ENCODE data around the gene PPIF.

The PPIF gene

DNA sequence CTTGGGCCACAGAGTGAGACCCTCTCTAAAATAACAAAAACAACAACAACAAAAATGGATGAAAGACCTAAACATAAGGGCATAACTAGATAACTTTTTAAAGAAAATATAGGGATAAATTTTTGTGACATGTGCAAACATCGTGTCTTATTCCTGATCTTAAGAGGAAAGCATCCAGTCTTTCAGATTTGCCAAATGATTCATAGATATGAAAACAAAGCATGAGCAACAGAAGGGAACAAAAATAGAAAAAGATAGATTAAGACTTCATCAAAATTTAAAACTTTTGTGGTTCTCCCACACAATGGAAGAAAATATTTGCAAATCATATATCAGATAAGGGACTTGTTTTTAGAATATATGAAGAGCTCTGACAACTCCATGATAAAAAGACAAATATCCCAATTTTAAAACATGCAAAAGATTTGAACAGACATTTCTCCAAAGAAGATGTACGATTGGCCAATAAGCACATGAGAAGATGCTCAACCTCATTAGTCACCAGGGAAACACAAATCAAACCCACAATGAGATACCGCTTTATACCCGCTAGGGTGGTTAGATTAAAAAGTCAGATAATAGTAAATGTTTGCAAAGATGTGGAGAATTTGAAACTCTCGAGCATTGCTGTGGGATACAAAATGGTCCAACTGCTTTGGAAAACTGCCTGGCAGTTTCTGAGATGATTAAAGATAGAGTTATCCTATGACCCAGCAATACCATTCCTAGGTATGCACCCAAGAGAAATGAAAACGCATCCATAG is 20.3 kb downstream of the PPIF start:
- in situ Hi-C loops (cut with MboI; ENCODE audit: low sequenced_read_pairs): no loop called here

DNA sequence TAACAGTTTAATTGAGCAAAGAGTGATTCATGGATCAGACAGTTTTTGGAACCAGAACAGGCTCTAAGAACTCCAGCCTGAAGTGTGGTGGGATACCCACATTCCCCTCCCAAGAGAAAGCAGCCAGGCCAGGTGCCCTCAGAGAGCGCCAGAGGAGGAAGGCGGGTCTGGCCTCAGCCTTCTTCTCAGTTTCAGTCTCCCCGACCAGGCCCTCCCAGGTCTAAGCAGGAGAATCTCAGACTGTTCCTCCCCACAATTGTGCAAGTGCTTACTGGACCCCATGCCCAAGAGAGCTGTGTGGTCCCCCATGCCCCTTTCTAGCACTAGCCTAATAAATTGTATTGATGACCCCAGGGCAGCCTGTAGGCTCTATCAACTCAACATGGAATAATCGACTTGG is 25.6 kb downstream of the PPIF start:
- in situ Hi-C loops (cut with MboI; ENCODE audit: low sequenced_read_pairs): loop anchor here (10.0 kb wide), 1 partner anchor 92 kb away; no protein-coding TSS in a partner anchor

DNA sequence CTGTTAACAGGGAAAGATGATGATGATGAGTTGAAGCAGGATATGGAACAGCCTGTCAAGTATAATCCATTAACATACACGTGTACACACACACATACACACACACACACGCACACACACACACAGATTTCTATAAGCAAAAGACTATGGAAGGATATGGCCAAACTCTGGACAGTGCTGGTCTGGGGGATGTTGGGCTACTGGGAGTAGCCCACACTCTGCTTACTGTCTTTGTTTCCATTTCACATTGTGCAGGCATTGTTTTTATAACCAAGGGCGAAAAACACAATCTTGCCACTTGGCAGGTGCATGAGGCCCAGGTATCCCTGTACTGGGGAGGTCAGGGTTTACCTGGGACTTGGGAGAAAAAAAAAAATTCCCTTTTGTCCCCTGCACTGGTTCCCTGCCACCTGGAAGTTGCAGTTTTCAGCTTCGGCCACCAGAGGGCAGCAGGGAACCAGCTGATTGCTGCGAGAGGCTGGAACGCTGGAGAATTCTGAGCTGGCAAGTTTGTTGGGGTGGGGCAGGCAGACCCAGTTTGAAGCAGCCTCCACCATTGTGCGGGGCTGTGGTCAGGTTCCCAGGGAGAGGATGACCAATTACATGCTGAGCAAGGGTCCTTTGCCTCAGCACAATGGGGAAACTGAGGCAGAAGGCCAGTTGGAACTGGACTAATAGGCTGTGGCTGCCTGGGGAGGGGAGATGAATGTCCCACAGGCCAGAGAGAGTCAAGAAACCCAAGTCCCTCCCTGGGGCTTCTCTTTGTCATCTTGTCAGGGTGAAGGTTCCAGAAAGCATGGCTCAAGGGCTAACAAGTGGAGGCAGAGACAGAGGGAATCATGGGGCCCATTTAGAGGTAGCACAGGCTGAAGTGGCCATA is 27.3 kb downstream of the PPIF start:
- in situ Hi-C loops (cut with MboI; ENCODE audit: low sequenced_read_pairs): loop anchor here (10.0 kb wide), 1 partner anchor 90 kb away; no protein-coding TSS in a partner anchor

DNA sequence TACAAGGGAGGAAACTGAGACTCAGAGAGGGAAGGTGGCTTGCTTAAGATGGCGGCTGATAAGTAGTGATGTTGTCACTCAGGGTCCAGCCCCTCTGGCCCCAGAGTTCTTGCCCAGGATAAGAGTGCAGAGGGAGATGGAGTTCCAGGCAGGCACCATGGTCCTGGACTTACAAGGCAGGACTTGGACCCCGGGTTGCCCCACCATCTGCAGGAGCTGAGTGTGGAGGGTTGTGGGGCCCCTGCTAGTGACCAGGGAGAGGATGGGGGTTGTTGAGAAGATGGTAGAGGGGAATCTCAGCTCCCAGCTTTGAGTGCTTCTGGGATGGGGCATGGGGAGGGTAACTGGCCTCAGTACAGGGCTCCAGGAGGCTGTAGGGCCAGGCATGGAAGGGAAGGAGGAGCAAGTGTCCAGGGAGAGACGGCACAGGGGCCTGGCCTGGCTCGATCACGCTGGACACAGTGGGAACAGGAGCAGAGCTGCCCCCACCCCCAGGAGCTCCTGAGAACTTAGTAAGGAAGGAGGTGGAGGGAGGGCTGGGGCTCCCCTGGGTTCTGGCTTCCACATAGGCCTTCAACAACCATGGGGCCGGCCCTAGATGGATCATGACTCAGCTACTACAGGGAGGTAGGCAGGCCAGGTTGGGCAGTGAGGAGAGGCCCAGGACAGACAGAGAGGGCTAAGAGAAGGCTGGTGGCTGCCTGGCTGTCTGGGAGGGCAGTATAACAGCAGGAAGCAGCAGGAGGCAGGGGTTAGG is 28.2 kb downstream of the PPIF start:
- in situ Hi-C loops (cut with MboI; ENCODE audit: low sequenced_read_pairs): loop anchor here (10.0 kb wide), 1 partner anchor 89 kb away; no protein-coding TSS in a partner anchor

DNA sequence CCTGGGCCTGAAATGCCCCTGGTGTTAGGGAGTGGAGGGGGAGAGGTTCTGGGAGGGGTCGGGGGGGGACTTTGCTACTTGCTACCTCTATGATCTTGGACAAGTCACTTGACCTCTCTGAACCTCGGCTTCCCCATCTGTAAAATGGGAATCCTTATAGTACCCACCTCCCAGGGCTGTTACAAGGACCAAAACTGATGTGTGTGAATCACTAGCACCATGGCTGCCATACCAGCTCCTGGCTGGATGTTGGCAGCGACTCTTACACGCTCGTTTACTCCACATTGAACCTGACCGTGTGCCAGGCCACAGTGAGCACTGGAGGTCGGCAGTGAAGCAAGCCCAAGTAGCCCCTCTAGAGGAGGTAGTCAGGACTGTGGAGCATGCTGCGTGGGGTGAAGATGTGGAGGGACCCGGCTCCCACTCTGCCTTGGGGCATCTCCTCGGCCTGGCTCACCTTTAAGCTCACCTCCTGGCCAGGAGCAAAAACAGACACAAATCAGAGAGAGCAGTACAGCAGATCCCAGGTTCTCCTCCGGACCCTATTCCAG is 28.9 kb downstream of the PPIF start:
- in situ Hi-C loops (cut with MboI; ENCODE audit: low sequenced_read_pairs): loop anchor here (10.0 kb wide), 1 partner anchor 89 kb away; no protein-coding TSS in a partner anchor

DNA sequence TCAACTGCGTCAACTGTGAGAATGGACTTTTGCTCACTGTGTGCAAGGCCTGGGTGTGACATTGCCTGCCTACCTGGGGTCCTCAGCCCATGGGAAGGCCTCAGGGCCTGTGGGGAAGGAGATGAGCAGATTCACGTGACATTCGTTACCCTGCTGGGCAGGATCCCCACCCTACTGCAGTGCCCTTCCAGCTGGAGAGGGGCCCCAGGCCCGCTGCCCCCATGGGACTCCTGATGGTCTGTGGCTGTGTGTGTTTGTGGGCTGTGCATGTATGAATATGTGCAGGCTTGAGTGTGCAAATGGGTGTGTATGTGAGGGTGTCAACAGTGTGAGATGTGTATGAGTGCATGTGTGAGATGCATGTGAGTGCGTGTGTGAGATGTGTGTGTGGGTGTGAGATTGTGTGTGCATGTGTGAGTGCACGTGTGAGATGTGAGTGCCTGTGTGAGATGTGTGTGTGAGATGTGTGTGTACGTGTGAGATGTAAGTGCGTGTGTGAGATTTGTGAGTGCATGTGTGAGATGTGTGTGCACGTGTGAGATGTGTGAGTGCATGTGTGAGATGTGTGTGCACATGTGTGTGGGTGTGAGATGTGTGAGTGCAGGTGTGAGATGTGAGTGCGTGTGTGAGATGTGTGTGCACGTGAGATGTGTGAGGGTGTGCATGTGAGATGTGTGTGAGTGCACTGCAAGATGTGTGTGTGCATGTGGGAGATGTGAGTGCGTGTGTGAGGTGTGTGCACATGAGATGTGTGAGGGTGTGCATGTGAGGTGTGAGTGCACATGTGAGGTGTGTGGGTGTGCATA is 29.7 kb downstream of the PPIF start:
- in situ Hi-C loops (cut with MboI; ENCODE audit: low sequenced_read_pairs): loop anchor here (10.0 kb wide), 1 partner anchor 88 kb away; no protein-coding TSS in a partner anchor

DNA sequence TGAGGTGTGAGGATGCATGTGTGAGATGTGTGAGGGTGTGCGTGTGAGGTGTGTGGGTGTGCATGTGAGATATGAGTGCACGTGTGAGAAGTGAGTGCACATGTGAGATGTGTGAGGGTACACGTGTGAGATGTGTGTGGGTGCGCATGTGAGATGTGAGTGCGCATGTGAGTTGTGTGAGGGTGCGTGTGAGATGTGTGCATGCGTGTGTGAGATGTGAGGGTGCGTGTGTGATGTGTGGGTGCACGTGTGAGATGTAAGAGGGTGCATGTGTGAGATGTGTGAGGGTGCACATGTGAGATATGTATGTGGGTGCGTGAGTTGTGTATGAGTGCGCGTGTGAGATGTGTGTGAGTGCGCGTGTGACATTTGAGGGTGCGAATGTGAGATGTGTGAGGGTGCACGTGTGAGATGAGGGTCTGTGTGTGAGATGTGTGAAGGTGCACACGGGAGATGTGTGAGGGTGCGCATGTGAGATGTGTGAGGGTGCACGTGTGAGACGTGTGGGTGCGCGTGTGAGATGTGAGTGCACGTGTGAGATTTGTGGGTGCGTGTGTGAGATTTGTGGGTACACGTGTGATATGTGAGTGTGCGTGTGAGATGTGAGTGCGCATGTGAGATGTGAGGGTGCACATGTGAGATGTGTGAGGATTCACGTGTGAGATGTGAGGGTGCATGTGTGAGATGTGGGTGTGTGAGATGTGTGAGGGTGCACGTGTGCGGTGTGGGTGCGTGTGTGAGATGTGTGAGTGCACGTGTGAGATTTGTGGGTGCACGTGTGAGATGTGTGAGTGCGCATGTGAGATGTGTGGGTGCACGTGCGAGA is 30.5 kb downstream of the PPIF start:
- in situ Hi-C loops (cut with MboI; ENCODE audit: low sequenced_read_pairs): loop anchor here (10.0 kb wide), 1 partner anchor 87 kb away; no protein-coding TSS in a partner anchor

DNA sequence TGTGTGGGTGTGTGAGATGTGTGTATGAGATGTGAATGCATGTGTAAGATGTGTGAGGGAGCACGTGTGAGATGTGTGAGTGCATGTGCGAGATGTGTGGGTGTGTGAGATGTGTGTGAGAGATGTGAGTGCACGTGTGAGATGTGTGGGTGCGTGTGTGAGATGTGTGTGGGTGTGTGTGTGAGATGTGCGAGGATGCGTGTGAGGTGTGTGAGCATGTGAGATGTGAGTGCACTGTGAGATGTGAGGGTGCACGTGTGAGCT is 31.0 kb downstream of the PPIF start:
- in situ Hi-C loops (cut with MboI; ENCODE audit: low sequenced_read_pairs): loop anchor here (10.0 kb wide), 1 partner anchor 86 kb away; no protein-coding TSS in a partner anchor

DNA sequence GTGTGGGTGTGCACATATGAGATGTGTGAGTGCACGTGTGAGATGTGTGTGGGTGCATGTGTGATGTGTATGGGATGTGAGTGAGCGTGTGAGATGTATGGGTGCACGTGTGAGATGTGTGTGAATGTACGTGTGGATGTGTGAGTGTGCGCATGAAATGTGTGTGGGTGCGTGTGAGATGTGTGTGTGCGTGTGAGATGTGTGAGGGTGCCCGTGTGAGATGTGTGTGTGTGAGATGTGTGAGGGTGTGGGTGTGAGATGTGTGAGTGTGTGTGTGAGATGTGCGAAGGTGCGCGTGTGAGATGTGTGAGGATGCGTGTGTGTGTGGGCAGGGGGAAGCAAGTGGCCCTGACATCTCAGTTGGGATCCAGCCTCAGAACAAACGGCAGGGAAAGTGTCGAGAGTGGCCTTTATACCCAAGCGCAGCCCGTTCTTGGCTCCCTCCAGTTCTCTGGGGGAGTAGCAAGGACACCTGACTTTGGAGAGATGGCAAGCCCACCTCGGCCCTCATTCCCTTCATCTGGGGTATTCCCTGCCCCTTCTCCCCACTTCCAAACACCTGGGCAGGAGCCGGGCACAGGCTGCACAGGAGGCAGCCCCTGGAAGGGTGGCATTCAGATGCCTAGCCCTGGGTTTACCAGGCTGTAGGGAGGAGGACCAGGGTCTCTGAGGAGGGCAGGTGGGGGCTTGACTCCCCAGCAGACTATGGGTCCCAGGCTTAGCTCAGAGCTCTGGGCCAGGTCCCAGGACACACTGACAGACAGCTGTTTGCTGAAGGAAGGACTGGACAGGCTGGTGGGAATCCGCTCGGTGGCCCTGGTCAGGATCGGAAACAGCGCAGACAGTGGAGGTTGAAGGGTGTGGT is 31.6 kb downstream of the PPIF start:
- in situ Hi-C loops (cut with MboI; ENCODE audit: low sequenced_read_pairs): loop anchor here (10.0 kb wide), 1 partner anchor 86 kb away; no protein-coding TSS in a partner anchor

DNA sequence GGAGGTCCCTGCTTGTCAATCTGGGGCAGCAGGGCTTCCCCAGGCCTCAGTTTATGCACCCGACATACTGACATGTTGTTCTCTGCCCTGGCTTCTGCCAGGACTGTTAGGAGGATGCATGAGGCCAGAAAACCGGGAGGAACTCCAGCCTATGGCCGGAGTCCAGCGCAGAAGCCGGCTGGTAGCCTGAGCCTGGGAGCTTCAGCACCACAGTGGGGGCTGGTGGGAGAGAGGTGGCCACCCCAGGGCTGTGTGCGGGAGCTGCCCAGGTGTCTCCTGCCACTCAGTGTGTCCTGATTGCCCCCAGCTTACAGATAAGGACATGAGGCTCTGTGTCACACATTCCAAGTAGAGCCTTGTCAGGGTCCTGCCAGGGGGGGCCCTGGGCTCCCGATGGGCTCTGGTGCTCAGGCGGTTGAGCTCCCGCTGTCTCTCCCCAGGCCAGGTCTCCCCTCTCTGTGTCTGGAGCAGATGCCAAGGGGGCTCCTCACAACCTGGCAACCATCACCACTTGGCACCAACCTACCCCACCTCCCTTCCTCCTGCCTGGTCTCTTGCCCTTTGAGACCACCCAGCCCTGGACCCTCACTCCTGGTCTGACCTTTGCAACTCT is 32.3 kb downstream of the PPIF start:
- in situ Hi-C loops (cut with MboI; ENCODE audit: low sequenced_read_pairs): loop anchor here (10.0 kb wide), 1 partner anchor 85 kb away; no protein-coding TSS in a partner anchor

DNA sequence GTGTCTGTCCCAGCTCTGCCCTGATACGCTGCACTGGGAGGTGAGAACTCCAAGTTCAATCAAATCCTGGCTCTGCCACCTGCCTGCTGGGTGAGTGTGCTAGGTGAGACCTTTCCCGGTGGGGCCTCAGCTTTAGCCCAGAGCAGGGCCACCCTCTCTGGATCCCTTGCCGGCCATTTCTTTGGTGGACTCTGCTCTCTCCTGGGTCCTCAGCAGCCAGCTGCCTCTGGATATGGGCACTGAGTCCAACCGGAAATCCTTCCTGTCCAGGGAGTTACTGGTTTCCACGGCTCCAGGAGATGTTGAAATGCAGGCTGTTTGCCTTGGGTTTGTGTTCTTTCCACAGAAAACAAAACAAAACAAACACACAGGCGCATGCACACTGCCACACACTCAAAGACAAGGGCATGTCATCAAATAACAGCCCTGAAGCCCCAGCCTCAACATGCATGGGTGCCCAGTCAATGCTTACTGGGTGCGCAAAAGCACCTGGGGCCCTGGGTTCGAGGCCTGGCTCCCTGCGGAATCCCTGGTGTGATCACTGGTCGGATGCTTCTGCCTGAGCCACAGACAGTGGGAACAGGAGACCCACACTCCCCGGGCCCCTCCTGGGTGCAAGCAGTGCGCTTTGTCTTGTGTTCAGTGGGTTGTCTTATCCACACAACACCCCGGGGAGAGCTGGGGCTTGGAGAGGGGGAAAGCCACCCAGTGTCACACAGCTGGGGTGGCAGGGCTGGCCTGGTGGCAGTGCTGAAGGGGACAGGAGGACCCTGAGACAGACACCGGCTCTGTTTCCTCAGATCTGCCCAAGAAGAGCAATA is 33.1 kb downstream of the PPIF start:
- in situ Hi-C loops (cut with MboI; ENCODE audit: low sequenced_read_pairs): no loop called here

DNA sequence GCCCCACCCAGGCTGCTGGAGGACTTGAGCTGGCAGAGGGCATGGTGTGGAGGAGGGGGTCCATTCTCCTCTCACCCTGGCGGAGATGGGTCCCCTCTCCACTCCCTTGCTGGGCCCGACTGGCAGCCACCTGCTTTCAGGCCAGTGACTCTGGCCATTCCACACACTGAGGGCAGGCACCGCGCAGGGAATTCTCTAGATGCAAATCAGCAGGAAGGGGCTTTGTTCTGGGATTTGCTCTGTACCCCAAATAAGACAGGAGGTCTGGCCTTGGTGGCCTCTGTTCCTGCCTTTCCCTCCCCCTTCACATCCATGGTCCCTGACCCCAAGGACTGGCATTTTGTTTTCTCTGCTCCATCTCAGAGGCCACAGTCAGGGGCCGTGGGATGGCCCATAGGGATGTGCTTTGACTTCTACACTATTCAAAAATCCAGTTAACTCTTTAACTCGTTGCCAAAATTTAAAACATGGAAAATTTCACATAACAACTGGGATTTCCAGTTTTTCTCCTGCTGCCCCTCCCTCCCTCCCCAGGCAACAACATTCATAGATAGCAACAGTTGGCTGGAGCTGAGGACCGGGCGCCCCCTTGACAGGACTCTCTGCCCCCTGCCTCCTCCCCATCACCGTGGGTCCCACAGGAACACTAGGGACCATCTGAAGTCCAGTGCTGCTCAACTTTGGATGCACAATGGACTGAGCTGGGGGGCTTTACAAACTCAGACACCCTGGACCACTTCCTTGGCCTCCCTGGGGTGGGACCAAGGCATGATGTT is 33.9 kb downstream of the PPIF start:
- in situ Hi-C loops (cut with MboI; ENCODE audit: low sequenced_read_pairs): no loop called here

DNA sequence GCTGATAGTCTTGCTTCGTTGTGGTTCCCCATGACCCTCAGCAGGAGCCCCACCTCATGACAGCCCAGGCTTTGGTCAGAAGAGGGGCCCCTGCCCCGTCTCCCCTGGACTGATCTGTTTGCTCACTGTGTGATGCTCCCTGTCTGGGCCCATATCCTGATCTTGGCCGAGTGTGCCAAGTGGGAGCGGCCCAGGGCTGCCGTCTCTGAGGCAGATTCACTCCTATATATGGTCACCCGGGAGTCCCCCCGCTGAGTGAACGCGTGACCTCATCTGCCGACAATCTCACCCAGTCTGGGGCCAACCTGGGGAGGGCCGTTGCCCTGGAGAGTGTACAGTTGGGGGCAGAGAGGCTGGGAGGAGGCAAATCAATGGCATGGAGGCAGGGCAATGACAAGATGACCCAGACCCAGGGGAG is 34.5 kb downstream of the PPIF start:
- in situ Hi-C loops (cut with MboI; ENCODE audit: low sequenced_read_pairs): no loop called here

DNA sequence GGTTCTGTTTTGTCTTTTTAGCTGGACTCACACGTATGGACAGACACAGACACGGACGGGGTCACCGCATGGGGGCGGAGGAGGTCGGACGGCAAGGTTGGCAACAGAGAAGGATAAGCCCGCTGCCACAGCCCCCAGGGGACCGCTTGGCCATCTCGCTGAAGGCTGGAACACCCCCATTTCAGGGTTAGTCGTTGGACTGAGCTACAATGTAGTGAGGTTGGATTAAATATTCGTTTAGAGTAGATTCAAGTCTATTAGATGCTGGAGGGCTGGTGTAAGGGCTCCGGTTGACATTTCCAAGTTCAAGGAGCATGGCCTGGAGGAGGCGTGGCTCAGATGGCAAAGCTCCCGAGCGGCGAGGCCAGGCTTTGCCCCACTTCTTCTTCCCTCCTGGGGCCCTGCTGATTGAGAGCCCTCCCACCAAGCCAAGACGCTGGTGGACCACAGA is 35.2 kb downstream of the PPIF start:
- in situ Hi-C loops (cut with MboI; ENCODE audit: low sequenced_read_pairs): no loop called here

DNA sequence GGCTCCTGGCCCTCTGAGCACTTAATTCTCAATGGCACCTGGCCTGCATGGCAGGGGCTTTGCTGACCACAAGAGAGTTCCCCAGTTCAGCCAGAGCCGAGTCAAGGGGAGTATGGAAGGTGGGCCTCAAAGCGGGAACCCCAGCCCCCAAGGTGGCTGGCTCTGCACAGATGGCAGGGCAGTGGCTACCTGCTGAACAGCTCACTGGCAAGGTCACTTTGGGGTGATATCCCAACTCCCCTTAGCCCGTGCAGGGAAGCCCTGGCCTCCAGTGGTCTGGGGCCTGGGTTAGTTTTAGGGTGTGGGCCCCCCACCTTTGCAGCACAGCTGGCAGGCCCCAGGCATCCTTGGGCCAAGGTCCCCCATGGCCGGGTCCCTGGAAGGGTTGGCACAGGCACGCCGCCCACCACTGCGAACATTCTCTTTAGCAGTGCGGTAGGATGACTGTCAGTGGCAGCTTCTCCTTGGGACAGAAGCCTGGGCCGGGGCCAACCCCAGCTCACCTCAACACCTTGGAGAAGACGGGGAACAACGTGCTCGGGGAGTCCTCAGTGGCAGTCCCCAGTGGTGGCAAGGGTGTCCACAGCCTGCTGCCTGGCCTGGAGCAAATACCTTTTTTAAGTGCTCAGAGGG is 36.8 kb downstream of the PPIF start:
- in situ Hi-C loops (cut with MboI; ENCODE audit: low sequenced_read_pairs): no loop called here

Measured in HL-60/S4 treated with phorbol 12-myristate 13-acetate at 8.2 ng/mL for 4 days and 3 days (cell line).